Stomach smooth muscle (tissue), 2 donors: Measurements from ENCODE around the gene CCDC63.
"Not testable (repeated sequence)": the region's sequence is repeated elsewhere in the genome, so short reads cannot be mapped to it uniquely, and the experiment has no call there.

Experiments used
- H3K27ac ChIP-seq: one replicate; pipeline ENCODE4 v1.7.0; 2013; ENCODE audit warnings: mild to moderate bottlenecking, low read length, inconsistent platforms
- H3K27me3 ChIP-seq, 2 donors: one replicate each; pipeline ENCODE4 v1.7.0; 2013; ENCODE audit warnings: low read length in 2 of 2; ENCODE audit not compliant: insufficient read depth in 2 of 2, control insufficient read depth in 1 of 2
- H3K36me3 ChIP-seq, 2 donors: one replicate each; pipeline ENCODE4 v1.7.0; 2013; ENCODE audit warnings: low read length in 2 of 2; ENCODE audit not compliant: control insufficient read depth in 2 of 2, insufficient read depth in 2 of 2
- H3K4me1 ChIP-seq: one replicate; pipeline ENCODE4 v1.7.0; 2013; ENCODE audit warnings: low read length; ENCODE audit not compliant: control insufficient read depth, insufficient read depth
- H3K4me3 ChIP-seq, 2 donors: one replicate each; pipeline ENCODE4 v1.7.0; 2013; ENCODE audit warnings: low read length in 2 of 2
- H3K9ac ChIP-seq, 2 donors: one replicate each; pipeline ENCODE4 v1.7.0; 2013; ENCODE audit warnings: low read length in 2 of 2, mild to moderate bottlenecking in 1 of 2
- H3K9me3 ChIP-seq, 2 donors: one replicate each; pipeline ENCODE4 v1.7.0; 2013; ENCODE audit warnings: low read length in 2 of 2; ENCODE audit not compliant: control insufficient read depth in 2 of 2
- donor health status: healthy.
- donor health status: Pancreatic carcinoma.

Gene CCDC63

DNA sequence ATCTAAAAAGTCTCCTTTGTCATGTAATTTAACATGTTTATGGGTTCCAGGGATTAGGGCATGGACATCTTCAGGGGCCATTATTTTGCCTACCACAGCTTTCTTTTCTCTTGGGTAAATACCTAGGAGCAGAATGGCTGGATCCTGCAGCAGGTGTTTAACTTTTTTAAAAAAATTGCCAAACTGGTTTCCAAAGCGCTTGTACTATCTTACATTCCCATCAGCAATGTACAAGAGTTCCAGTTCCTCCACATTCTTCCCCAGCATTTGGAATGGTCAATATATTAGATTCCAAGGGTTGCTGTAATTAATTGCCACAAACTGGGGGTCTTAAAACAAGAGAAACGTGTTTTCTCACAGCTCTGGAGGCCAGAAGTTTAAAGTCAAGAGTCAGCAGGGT lies 101.3 kb downstream of the CCDC63 start:
- no peak overlapping the region for H3K27ac ChIP-seq
- H3K27me3 ChIP-seq: no peaks in the 10 kb centered on the region
- no peaks in the 10 kb centered on the region for H3K36me3 ChIP-seq
- H3K4me1 ChIP-seq: no peaks in the 10 kb centered on the region
- no peak overlapping the region for H3K9ac ChIP-seq
- peaks cover 5 to 9% of the 10 kb centered on the region in 2 donors for H3K9me3 ChIP-seq
- H3K4me3 ChIP-seq: no peak overlapping the region

- not testable (repeated sequence) for H3K4me3 ChIP-seq, H3K9ac ChIP-seq, H3K36me3 ChIP-seq, H3K9me3 ChIP-seq, H3K27me3 ChIP-seq, H3K4me1 ChIP-seq, H3K27ac ChIP-seq
These were observed 103.7 kb downstream of the CCDC63 start for GRCh38 chr12:110950466-110950865.

- not testable (repeated sequence) for H3K27me3 ChIP-seq, H3K4me1 ChIP-seq, H3K36me3 ChIP-seq, H3K9me3 ChIP-seq, H3K9ac ChIP-seq, H3K27ac ChIP-seq, H3K4me3 ChIP-seq
These were observed 104.1 kb downstream of the CCDC63 start for GRCh38 chr12:110950867-110951266.
